ENCODE data around the gene MYH7B.

DNA sequence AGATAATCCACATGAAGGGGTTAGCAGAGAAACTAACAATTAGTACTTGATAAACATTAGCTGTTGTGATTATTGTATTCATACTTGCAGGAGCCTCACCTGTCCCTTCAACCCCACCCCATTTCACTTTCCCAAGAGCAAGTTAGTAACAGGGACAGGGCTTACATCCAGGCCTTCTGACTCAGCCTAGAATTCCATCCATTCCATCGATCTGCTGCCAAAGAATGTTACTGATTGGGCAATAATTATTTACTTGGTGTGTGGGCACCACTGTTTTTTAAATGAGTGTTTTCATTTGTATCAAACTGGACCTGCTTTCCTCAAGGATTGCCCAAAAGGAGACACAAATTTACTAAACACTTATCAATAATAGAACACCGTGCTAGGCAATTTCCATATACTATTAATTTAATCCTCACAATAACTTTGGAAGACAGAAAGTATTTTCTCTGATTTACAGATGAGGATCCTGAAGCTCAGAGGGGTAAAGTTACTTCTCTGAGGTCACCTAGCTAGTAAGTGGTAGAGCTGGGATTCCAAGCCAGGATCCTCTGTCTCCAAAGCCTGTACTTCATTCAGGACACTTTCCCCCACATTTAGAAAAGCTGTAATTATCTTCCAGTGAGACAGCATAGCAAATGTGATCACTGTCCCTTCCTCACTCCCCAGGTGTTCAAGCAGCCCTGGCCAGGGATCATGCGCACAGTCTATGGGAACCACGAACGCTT, 32.9 kb upstream of the MYH7B start:
- TF ChIP-seq, protein P1, sequence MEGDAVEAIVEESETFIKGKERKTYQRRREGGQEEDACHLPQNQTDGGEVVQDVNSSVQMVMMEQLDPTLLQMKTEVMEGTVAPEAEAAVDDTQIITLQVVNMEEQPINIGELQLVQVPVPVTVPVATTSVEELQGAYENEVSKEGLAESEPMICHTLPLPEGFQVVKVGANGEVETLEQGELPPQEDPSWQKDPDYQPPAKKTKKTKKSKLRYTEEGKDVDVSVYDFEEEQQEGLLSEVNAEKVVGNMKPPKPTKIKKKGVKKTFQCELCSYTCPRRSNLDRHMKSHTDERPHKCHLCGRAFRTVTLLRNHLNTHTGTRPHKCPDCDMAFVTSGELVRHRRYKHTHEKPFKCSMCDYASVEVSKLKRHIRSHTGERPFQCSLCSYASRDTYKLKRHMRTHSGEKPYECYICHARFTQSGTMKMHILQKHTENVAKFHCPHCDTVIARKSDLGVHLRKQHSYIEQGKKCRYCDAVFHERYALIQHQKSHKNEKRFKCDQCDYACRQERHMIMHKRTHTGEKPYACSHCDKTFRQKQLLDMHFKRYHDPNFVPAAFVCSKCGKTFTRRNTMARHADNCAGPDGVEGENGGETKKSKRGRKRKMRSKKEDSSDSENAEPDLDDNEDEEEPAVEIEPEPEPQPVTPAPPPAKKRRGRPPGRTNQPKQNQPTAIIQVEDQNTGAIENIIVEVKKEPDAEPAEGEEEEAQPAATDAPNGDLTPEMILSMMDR (IDR thresholded peaks at IDR 0.05), result no peak
- TF ChIP-seq POLR2A (IDR thresholded peaks at IDR 0.05), result no peak
